Measurements from ENCODE around the gene DISP3. TPM values are rescaled to one million over a fixed set of nuclear protein-coding genes. Genes with fewer than 3 reads are reported as not detected.

DISP3 gene
- total RNA-seq, 1 experiment from 2014 or later: 2.3 TPM

GRCh38 chr1:11531314-11531870 lies 52.4 kb downstream of the DISP3 start:
- H3K4me3 ChIP-seq (replicated peaks in 1 of 2; ENCODE audit: low read depth in 1 of 2, low read length in 2 of 2): no peak overlapping the region

More at GRCh38 chr1:11531314-11531870, 52.4 kb downstream of the DISP3 start:
- ChIA-PET POLR2A (no interaction called here), CTCF (no interaction called here), RAD21 (ENCODE audit: low non-redundant PET in 1 of 2, low total read pairs in 2 of 2, uncharacterized antibody in 2 of 2, unreplicated experiment in 2 of 2) (no interaction called here)
- no peak overlapping the region for H2AFZ ChIP-seq (ENCODE audit: low read depth, low read length, poor library complexity, severe bottlenecking)
- H3K27ac ChIP-seq (ENCODE audit: low read depth, low read length): no peak overlapping the region
- no peaks in the 10 kb centered on the region for H3K27me3 ChIP-seq (ENCODE audit: insufficient read depth, low read length)
- no peak for DNase-seq (ENCODE audit: low read depth, low spot score)
- H4K20me1 ChIP-seq (ENCODE audit: insufficient read depth): no peaks in the 10 kb centered on the region
- H3K36me3 ChIP-seq (ENCODE audit: control insufficient read depth in 1 of 2, insufficient read depth in 2 of 2, low read length in 2 of 2): no peaks in the 10 kb centered on the region
- H3K9me3 ChIP-seq (ENCODE audit: control insufficient read depth in 1 of 2, insufficient read depth in 1 of 2, low read depth in 1 of 2, low read length in 2 of 2): no peaks in the 10 kb centered on the region
- no peak overlapping the region for H3K9ac ChIP-seq (ENCODE audit: low read length)
- no peaks in the 10 kb centered on the region for H3K79me2 ChIP-seq (ENCODE audit: insufficient read depth, low read length)
- H3K9me2 ChIP-seq (ENCODE audit: insufficient read depth): no peaks in the 10 kb centered on the region
- H3K4me2 ChIP-seq (ENCODE audit: low read length): no peak overlapping the region
- no peaks in the 10 kb centered on the region for H3K4me1 ChIP-seq (ENCODE audit: control insufficient read depth in 1 of 2, insufficient read depth in 2 of 2, low read length in 2 of 2)
- TF ChIP-seq ZFX (IDR thresholded peaks at IDR 0.05): no peak
- no peak for TF ChIP-seq SRF (IDR thresholded peaks at IDR 0.05; ENCODE audit: low read depth)
- TF ChIP-seq EZH2phosphoT487 (IDR thresholded peaks at IDR 0.05; ENCODE audit: borderline replicate concordance): no peak
- TF ChIP-seq FOSL1 (IDR thresholded peaks at IDR 0.05; ENCODE audit: low read depth): no peak
- TF ChIP-seq CTCF (IDR thresholded peaks at IDR 0.05 in 2 of 3, conservative IDR thresholded peaks at IDR 0.05 in 1 of 3; ENCODE audit: borderline replicate concordance in 1 of 3, insufficient read depth in 1 of 3, low read depth in 2 of 3, low read length in 2 of 3): no peak
- TF ChIP-seq ZBTB33 (IDR thresholded peaks at IDR 0.05; ENCODE audit: extremely low read depth, insufficient replicate concordance, low read length): no peak
- no peak for TF ChIP-seq YY1 (IDR thresholded peaks at IDR 0.05; ENCODE audit: extremely low read depth, insufficient replicate concordance, low read depth, low read length)
- TF ChIP-seq SIN3A (IDR thresholded peaks at IDR 0.05; ENCODE audit: low read depth): no peak
- no peak for TF ChIP-seq CBX3 (IDR thresholded peaks at IDR 0.05; ENCODE audit: low read depth)
- no peak for TF ChIP-seq MAX (IDR thresholded peaks at IDR 0.05)
- TF ChIP-seq RAD21 (IDR thresholded peaks at IDR 0.05; ENCODE audit: low read depth): no peak
- no peak for TF ChIP-seq EZH2 (IDR thresholded peaks at IDR 0.05)
- TF ChIP-seq SP1 (IDR thresholded peaks at IDR 0.05; ENCODE audit: low read depth): no peak
- TF ChIP-seq JUND (IDR thresholded peaks at IDR 0.05): no peak
- no peak for TF ChIP-seq POLR2A (IDR thresholded peaks at IDR 0.05; ENCODE audit: borderline replicate concordance, extremely low read depth, insufficient read depth, insufficient read length)
- no peak for TF ChIP-seq ELF1 (IDR thresholded peaks at IDR 0.05; ENCODE audit: borderline replicate concordance, low read depth)
- no peak for TF ChIP-seq REST (IDR thresholded peaks at IDR 0.05; ENCODE audit: low read depth)
- no peak for TF ChIP-seq POLR2AphosphoS5 (IDR thresholded peaks at IDR 0.05; ENCODE audit: low read depth, low read length)
- no peak for TF ChIP-seq CEBPB (IDR thresholded peaks at IDR 0.05; ENCODE audit: low read depth)
- no peak for TF ChIP-seq ZNF274 (IDR thresholded peaks at IDR 0.05; ENCODE audit: low read depth, low read length)
- intact Hi-C loops (cut with micrococcal nuclease): no loop called here
- no peak for ATAC-seq
- no TSS peak for BruUV-seq (replicated peaks)

Measured in HCT116 (cell line).